Stomach (tissue), 9 donors: ENCODE data around the gene LYZL1. TPM values are rescaled to one million over a fixed set of nuclear protein-coding genes. Genes with fewer than 3 reads are reported as not detected.

Experiments used
- DNase-seq, 2 donors: peaks; one replicate each; pipeline versions ENCODE4 v3.0.0 to v3.0.0-alpha.2; 2013 to 2019
- H3K27ac ChIP-seq, 5 donors: fragments of 200-600 bp in 4 of 5; sonication (generic) in 4 of 5; one replicate each; pipeline ENCODE4 v1.5.1; 2013 to 2019; ENCODE audit warnings: mild to moderate bottlenecking in 1 of 5, moderate library complexity in 1 of 5
- H3K27me3 ChIP-seq, 3 donors: fragments of 200-600 bp; sonication (generic); one replicate each; pipeline ENCODE4 v1.5.1; 2017 to 2019; ENCODE audit warnings: mixed run types in 1 of 3
- H3K36me3 ChIP-seq, 4 donors: fragments of 200-600 bp; sonication (generic); 1 replicate in 3 of 4; 2 replicates in 1 of 4; pipeline ENCODE4 v1.5.1; 2016 to 2019
- H3K4me1 ChIP-seq, 4 donors: fragments of 200-600 bp; sonication (generic); one replicate each; pipeline ENCODE4 v1.5.1; 2016 to 2019
- H3K4me3 ChIP-seq, 4 donors: fragments of 200-600 bp; sonication (generic) in 3 of 4; one replicate each; pipeline ENCODE4 v1.5.1; 2016 to 2019; ENCODE audit warnings: mild to moderate bottlenecking in 1 of 4
- H3K9me3 ChIP-seq, 4 donors: fragments of 200-600 bp; sonication (generic); one replicate each; pipeline ENCODE4 v1.5.1; 2016 to 2019
- CTCF ChIP-seq, 7 experiments: fragments of 450-650 bp in 4 of 7; fragments of 200-600 bp in 3 of 7; sonication (generic) in 3 of 7; IDR thresholded peaks; one replicate each; pipeline ENCODE4 v1.5.1; 2016 to 2019; ENCODE audit warnings: antibody characterized with exemption in 7 of 7, control low read depth in 2 of 7, mild to moderate bottlenecking in 1 of 7
- EP300 ChIP-seq: sonication (generic); formaldehyde crosslinking; IDR thresholded peaks from one replicate; pipeline ENCODE4 v1.6.1; 2017; ENCODE audit warnings: antibody characterized with exemption
- POLR2A ChIP-seq, 4 donors: fragments of 450-650 bp; IDR thresholded peaks; one replicate each; pipeline ENCODE4 v1.6.1; 2016; ENCODE audit warnings: antibody characterized with exemption in 4 of 4, control low read depth in 2 of 4, mild to moderate bottlenecking in 1 of 4, moderate library complexity in 1 of 4
- POLR2AphosphoS5 ChIP-seq, 3 donors: sonication (generic); formaldehyde crosslinking; IDR thresholded peaks; one replicate each; pipeline ENCODE4 v1.6.1; 2016; ENCODE audit warnings: antibody characterized with exemption in 3 of 3
- WGBS, 5 donors: extraction: QIAGEN DNeasy Blood & Tissue Kit in 3 of 5; methylation state at CpG; one replicate each; pipeline versions ENCODE4 v1.1.5 to v1.1.7; 2013 to 2018; 5-methylcytosine and 5-hydroxymethylcytosine counted together
- intact Hi-C: fragments of 100-400 bp; cut with DNase I; formaldehyde crosslinking; loops from one replicate; pipeline ENCODE4 v1.15.1; 2023; ENCODE audit warnings: low total_unique reads
- polyA plus RNA-seq, 3 donors: library from polyadenylated mRNA; stranded (reverse); fragments of 200-250 nt; gene quantifications; one replicate each; pipeline ENCODE4 v1.2.3, GENCODE V29; 2013
- total RNA-seq, 5 donors: library from RNA; depleted of rRNA; stranded (reverse); fragments of >200 nt; gene quantifications; one replicate each; pipeline versions ENCODE4 v1.1.0 to v1.2.3, GENCODE V29; 2014 to 2016
- donor health status: healthy with polysubstance abuse.
- donor health status: Bipolar disorder and iron deficiency.
- donor health status: healthy.

The LYZL1 gene
- total and polyA plus RNA-seq, 8 donors, result not detected

- 84 to 98% (median 95%) methylated on average over 1 of the region's 1 CpG for WGBS, 5 donors
- no peak overlapping the region for H3K4me3 ChIP-seq
- H3K4me1 ChIP-seq, result no peaks in the 10 kb centered on the region
- peaks cover 0 to 5% (median 0%) of the 10 kb centered on the region in 3 donors for H3K27me3 ChIP-seq
- no peak for DNase-seq
- TF ChIP-seq POLR2AphosphoS5 (IDR thresholded peaks at IDR 0.05), result no peak
- TF ChIP-seq CTCF (IDR thresholded peaks at IDR 0.05), result no peak
- TF ChIP-seq POLR2A (IDR thresholded peaks at IDR 0.05), result no peak
- TF ChIP-seq EP300, result no peak
- H3K36me3 ChIP-seq, result no peaks in the 10 kb centered on the region
- H3K9me3 ChIP-seq, result no peaks in the 10 kb centered on the region
- H3K27ac ChIP-seq, result no peak overlapping the region
- intact Hi-C loops, result no loop called here
Observed at GRCh38 chr10:29246449-29246848, 42.4 kb upstream of the LYZL1 start.

- Histone ChIP-seq H3K4me1 (no peaks in the 10 kb centered on the region), H3K4me3 (no peak overlapping the region), H3K27me3 (peaks cover 0 to 20% (median 5%) of the 10 kb centered on the region in 3 donors), H3K27ac (no peak overlapping the region), H3K36me3 (no peaks in the 10 kb centered on the region), H3K9me3 (no peaks in the 10 kb centered on the region)
- DNase-seq, result no peak
- TF ChIP-seq POLR2AphosphoS5 (IDR thresholded peaks at IDR 0.05) (no peak), CTCF (IDR thresholded peaks at IDR 0.05) (no peak), POLR2A (IDR thresholded peaks at IDR 0.05) (no peak), EP300 (no peak)
- intact Hi-C loops, result no loop called here
Observed at GRCh38 chr10:29248158-29248557, 40.7 kb upstream of the LYZL1 start.

- TF ChIP-seq CTCF (IDR thresholded peaks at IDR 0.05) (no peak), EP300 (no peak), POLR2AphosphoS5 (IDR thresholded peaks at IDR 0.05) (no peak), POLR2A (IDR thresholded peaks at IDR 0.05) (no peak)
- Histone ChIP-seq H3K27ac (no peak overlapping the region), H3K4me1 (no peaks in the 10 kb centered on the region), H3K9me3 (no peaks in the 10 kb centered on the region), H3K4me3 (no peak overlapping the region), H3K36me3 (no peaks in the 10 kb centered on the region), H3K27me3 (peaks cover 0 to 23% (median 5%) of the 10 kb centered on the region in 3 donors)
- 52 to 70% (median 66%) methylated on average over 5 of the region's 5 CpGs for WGBS, 5 donors
- DNase-seq, result no peak
- intact Hi-C loops, result no loop called here
Observed at GRCh38 chr10:29249018-29249417, 39.9 kb upstream of the LYZL1 start.

- intact Hi-C loops, result no loop called here
- no peak for TF ChIP-seq POLR2AphosphoS5 (IDR thresholded peaks at IDR 0.05)
- TF ChIP-seq EP300, result no peak
- TF ChIP-seq CTCF (IDR thresholded peaks at IDR 0.05), result no peak
- no peak for TF ChIP-seq POLR2A (IDR thresholded peaks at IDR 0.05)
- DNase-seq, result no peak
Observed at GRCh38 chr10:29250066-29250465, 38.8 kb upstream of the LYZL1 start.

More at GRCh38 chr10:29250066-29250465, 38.8 kb upstream of the LYZL1 start:
- Histone ChIP-seq H3K4me3 (no peak overlapping the region), H3K36me3 (no peaks in the 10 kb centered on the region), H3K9me3 (no peaks in the 10 kb centered on the region), H3K4me1 (no peaks in the 10 kb centered on the region), H3K27ac (no peak overlapping the region), H3K27me3 (peaks cover 0 to 27% (median 9%) of the 10 kb centered on the region in 3 donors)
- 37 to 61% (median 52%) methylated on average over 1 of the region's 1 CpG for WGBS, 5 donors
